ENCODE results near the gene INO80.

Gene INO80

GRCh38 chr15:40984964-40985363 is 131.1 kb downstream of the INO80 start:
- ChIA-PET POLR2A (no interaction called here), CTCF (interaction anchor here (1.4 to 3.5 kb wide), 2 partner anchors 9 to 43 kb away, joined by 5 to 11 read pairs; no protein-coding TSS in a partner anchor)
- TF ChIP-seq CTCF (IDR thresholded peaks at IDR 0.05; ENCODE audit: control extremely low read depth, extremely low read depth, low read depth, missing control alignments) = no peak
- no peak for DNase-seq (ENCODE audit: extremely low spot score)

- DNase-seq (ENCODE audit: extremely low spot score) = no peak
- CTCF ChIA-PET = interaction anchor here (2.2 to 3.5 kb wide), 2 partner anchors 17 to 43 kb away, joined by 6 to 11 read pairs; no protein-coding TSS in a partner anchor
- POLR2A ChIA-PET = no interaction called here
- no peak for TF ChIP-seq CTCF (IDR thresholded peaks at IDR 0.05; ENCODE audit: control extremely low read depth, extremely low read depth, low read depth, missing control alignments)
Observed at GRCh38 chr15:40984406-40984805, 131.7 kb downstream of the INO80 start.

GRCh38 chr15:40982855-40983254 is 133.2 kb downstream of the INO80 start:
- TF ChIP-seq CTCF (IDR thresholded peaks at IDR 0.05; ENCODE audit: control extremely low read depth, extremely low read depth, low read depth, missing control alignments) = no peak
- ChIA-PET CTCF (interaction anchor here (2.2 to 3.5 kb wide), 2 partner anchors 15 to 41 kb away, joined by 6 to 11 read pairs; no protein-coding TSS in a partner anchor), POLR2A (no interaction called here)
- DNase-seq (ENCODE audit: extremely low spot score) = no peak

GRCh38 chr15:40981186-40981585 is 134.9 kb downstream of the INO80 start:
- ChIA-PET POLR2A (no interaction called here), CTCF (interaction anchor here (1.0 to 1.6 kb wide), 4 partner anchors 10 to 17 kb away, joined by 3 to 4 read pairs (median 3); no protein-coding TSS in a partner anchor)
- no peak for DNase-seq (ENCODE audit: extremely low spot score)
- no peak for TF ChIP-seq CTCF (IDR thresholded peaks at IDR 0.05; ENCODE audit: control extremely low read depth, extremely low read depth, low read depth, missing control alignments)

GRCh38 chr15:40978562-40978961 is 137.5 kb downstream of the INO80 start:
- DNase-seq (ENCODE audit: extremely low spot score) = no peak
- POLR2A ChIA-PET = no interaction called here
- CTCF ChIA-PET = interaction anchor here (1.1 to 1.5 kb wide), 3 partner anchors 14 to 44 kb away, joined by 3 to 4 read pairs (median 3); no protein-coding TSS in a partner anchor
- TF ChIP-seq CTCF (IDR thresholded peaks at IDR 0.05; ENCODE audit: control extremely low read depth, extremely low read depth, low read depth, missing control alignments) = no peak

GRCh38 chr15:40978141-40978540 is 137.9 kb downstream of the INO80 start:
- ChIA-PET POLR2A (no interaction called here), CTCF (interaction anchor here (1.1 to 1.5 kb wide), 3 partner anchors 13 to 44 kb away, joined by 3 to 4 read pairs (median 3); no protein-coding TSS in a partner anchor)
- DNase-seq (ENCODE audit: extremely low spot score) = no peak
- no peak for TF ChIP-seq CTCF (IDR thresholded peaks at IDR 0.05; ENCODE audit: control extremely low read depth, extremely low read depth, low read depth, missing control alignments)

Measured in GM10248 (cell line).